ENCODE measurements around the gene DDX18. TPM values are rescaled to one million over a fixed set of nuclear protein-coding genes. Genes with fewer than 3 reads are reported as not detected.
A peak's percentile ranks its signal among the peaks of the same experiment; 100 is the strongest.
"Not testable (repeated sequence)": the region's sequence is repeated elsewhere in the genome, so short reads cannot be mapped to it uniquely, and the experiment has no call there.

Gene DDX18
- total RNA-seq, 2 donors from 2014 or later: 23.2 to 24.5 TPM

DNA sequence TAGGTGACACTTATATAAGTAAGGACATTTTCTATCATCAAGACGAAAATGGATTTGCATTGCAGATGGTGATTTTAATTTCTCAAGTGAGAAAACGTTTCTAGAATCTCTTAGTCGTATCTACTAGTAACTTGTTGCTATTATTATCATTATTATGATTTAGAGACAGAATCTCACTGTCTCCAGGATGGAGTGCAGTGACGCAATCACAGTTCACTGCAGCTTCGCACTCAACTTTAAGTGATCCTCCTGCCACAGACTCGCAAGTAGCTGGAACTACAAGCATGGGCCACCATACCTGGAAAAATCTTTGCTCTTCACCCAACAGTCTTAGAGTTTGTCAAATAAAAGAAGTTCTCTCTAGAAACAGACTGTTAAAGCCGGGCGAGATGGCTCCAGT is 37.6 kb upstream of the DDX18 start:
- no peak for TF ChIP-seq CTCF (IDR thresholded peaks at IDR 0.05)
- DNase-seq (ENCODE audit: low spot score): no peak
- Histone ChIP-seq H3K27me3 (no peaks in the 10 kb centered on the region), H3K36me3 (no peaks in the 10 kb centered on the region), H3K4me3 (no peak overlapping the region), H3K4me1 (no peaks in the 10 kb centered on the region), H3K27ac (no peak overlapping the region), H3K9me3 (no peaks in the 10 kb centered on the region)

GRCh38 chr2:117785740-117786139 is 28.8 kb upstream of the DDX18 start:
- Histone ChIP-seq H3K4me3 (no peak overlapping the region), H3K36me3 (no peaks in the 10 kb centered on the region), H3K27ac (no peak overlapping the region), H3K4me1 (no peaks in the 10 kb centered on the region), H3K9me3 (no peaks in the 10 kb centered on the region), H3K27me3 (no peaks in the 10 kb centered on the region)
- no peak for DNase-seq (ENCODE audit: low spot score)
- TF ChIP-seq CTCF (IDR thresholded peaks at IDR 0.05): peak; percentile 28 to 68

- Histone ChIP-seq H3K9me3 (no peaks in the 10 kb centered on the region), H3K4me3 (no peak overlapping the region), H3K4me1 (no peaks in the 10 kb centered on the region), H3K27ac (no peak overlapping the region), H3K36me3 (no peaks in the 10 kb centered on the region), H3K27me3 (no peaks in the 10 kb centered on the region)
- no peak for TF ChIP-seq CTCF (IDR thresholded peaks at IDR 0.05)
- no peak for DNase-seq (ENCODE audit: low spot score)
These were observed 28.0 kb upstream of the DDX18 start for GRCh38 chr2:117786520-117786919.

DNA sequence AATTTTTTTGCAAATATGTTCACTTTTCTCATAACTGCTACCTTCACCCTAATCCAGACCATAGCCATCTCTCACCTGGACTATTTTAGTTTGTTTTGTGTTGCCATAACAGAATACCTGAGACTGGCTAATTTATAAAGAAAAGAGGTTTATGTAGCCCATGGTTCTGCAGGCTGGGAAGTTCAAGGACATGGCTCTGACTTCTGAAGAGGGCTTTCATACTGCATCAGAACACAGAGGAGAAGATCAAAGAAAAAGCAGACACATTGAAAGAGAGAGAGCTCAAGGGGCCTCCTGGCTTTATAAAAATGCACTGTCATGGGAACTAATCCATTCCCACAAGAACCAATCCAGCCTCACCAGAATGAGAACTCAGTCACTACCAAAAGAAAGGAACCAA is 25.0 kb upstream of the DDX18 start:
- no peak for TF ChIP-seq CTCF (IDR thresholded peaks at IDR 0.05)
- H3K36me3 ChIP-seq: no peaks in the 10 kb centered on the region

GRCh38 chr2:117794668-117795067 is 19.8 kb upstream of the DDX18 start:
- H3K9me3 ChIP-seq: no peaks in the 10 kb centered on the region
- DNase-seq (ENCODE audit: low spot score): no peak
- no peaks in the 10 kb centered on the region for H3K36me3 ChIP-seq
- H3K27ac ChIP-seq: no peak overlapping the region
- no peak overlapping the region for H3K4me3 ChIP-seq
- no peaks in the 10 kb centered on the region for H3K27me3 ChIP-seq
- TF ChIP-seq CTCF (IDR thresholded peaks at IDR 0.05): no peak
- H3K4me1 ChIP-seq: no peaks in the 10 kb centered on the region

More for the DNA sequence above, 25.0 kb upstream of the DDX18 start:
- Histone ChIP-seq H3K27me3 (no peaks in the 10 kb centered on the region), H3K4me1 (no peaks in the 10 kb centered on the region), H3K4me3 (no peak overlapping the region), H3K27ac (no peak overlapping the region), H3K9me3 (no peaks in the 10 kb centered on the region)
- DNase-seq (ENCODE audit: low spot score): no peak

- Histone ChIP-seq H3K27ac (no peak overlapping the region), H3K27me3 (no peaks in the 10 kb centered on the region), H3K36me3 (no peaks in the 10 kb centered on the region), H3K9me3 (no peaks in the 10 kb centered on the region), H3K4me3 (no peak overlapping the region), H3K4me1 (no peaks in the 10 kb centered on the region)
- DNase-seq (ENCODE audit: low spot score): no peak
- TF ChIP-seq CTCF (IDR thresholded peaks at IDR 0.05): no peak
These were observed 12.7 kb upstream of the DDX18 start for GRCh38 chr2:117801826-117802225.

DNA sequence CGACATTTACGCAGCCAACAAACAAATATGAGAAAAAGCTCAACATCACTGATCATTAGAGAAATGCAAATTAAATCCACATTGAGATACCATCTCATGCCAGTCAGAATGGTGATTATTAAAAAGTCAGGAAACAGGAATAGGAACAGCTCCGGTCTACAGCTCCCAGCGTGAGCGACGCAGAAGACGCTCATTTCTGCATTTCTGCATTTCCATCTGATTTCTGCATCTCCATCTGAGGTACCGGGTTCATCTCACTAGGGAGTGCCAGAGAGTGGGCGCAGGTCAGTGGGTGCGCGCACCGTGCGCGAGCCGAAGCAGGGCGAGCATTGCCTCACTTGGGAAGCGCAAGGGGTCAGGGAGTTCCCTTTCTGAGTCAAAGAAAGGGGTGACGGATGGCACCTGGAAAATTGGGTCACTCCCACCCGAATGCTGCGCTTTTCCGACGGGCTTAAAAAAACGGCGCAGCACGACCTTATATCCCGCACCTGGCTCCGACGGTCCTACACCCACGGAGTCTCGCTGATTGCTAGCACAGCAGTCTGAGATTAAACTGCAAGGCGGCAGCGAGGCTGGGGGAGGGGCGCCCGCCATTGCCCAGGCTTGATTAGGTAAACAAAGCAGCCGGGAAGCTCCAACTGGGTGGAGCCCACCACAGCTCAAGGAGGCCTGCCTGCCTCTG is 10.7 kb upstream of the DDX18 start:
- H3K9me3 ChIP-seq; H3K27me3 ChIP-seq; H3K4me1 ChIP-seq; DNase-seq (ENCODE audit: low spot score); H3K4me3 ChIP-seq; H3K27ac ChIP-seq; H3K36me3 ChIP-seq: not testable (repeated sequence)
